ENCODE data around the gene ADAMTS19.
"Not testable (repeated sequence)": the region's sequence is repeated elsewhere in the genome, so short reads cannot be mapped to it uniquely, and the experiment has no call there.

The ADAMTS19 gene, protein sequence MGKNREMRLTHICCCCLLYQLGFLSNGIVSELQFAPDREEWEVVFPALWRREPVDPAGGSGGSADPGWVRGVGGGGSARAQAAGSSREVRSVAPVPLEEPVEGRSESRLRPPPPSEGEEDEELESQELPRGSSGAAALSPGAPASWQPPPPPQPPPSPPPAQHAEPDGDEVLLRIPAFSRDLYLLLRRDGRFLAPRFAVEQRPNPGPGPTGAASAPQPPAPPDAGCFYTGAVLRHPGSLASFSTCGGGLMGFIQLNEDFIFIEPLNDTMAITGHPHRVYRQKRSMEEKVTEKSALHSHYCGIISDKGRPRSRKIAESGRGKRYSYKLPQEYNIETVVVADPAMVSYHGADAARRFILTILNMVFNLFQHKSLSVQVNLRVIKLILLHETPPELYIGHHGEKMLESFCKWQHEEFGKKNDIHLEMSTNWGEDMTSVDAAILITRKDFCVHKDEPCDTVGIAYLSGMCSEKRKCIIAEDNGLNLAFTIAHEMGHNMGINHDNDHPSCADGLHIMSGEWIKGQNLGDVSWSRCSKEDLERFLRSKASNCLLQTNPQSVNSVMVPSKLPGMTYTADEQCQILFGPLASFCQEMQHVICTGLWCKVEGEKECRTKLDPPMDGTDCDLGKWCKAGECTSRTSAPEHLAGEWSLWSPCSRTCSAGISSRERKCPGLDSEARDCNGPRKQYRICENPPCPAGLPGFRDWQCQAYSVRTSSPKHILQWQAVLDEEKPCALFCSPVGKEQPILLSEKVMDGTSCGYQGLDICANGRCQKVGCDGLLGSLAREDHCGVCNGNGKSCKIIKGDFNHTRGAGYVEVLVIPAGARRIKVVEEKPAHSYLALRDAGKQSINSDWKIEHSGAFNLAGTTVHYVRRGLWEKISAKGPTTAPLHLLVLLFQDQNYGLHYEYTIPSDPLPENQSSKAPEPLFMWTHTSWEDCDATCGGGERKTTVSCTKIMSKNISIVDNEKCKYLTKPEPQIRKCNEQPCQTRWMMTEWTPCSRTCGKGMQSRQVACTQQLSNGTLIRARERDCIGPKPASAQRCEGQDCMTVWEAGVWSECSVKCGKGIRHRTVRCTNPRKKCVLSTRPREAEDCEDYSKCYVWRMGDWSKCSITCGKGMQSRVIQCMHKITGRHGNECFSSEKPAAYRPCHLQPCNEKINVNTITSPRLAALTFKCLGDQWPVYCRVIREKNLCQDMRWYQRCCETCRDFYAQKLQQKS

DNA sequence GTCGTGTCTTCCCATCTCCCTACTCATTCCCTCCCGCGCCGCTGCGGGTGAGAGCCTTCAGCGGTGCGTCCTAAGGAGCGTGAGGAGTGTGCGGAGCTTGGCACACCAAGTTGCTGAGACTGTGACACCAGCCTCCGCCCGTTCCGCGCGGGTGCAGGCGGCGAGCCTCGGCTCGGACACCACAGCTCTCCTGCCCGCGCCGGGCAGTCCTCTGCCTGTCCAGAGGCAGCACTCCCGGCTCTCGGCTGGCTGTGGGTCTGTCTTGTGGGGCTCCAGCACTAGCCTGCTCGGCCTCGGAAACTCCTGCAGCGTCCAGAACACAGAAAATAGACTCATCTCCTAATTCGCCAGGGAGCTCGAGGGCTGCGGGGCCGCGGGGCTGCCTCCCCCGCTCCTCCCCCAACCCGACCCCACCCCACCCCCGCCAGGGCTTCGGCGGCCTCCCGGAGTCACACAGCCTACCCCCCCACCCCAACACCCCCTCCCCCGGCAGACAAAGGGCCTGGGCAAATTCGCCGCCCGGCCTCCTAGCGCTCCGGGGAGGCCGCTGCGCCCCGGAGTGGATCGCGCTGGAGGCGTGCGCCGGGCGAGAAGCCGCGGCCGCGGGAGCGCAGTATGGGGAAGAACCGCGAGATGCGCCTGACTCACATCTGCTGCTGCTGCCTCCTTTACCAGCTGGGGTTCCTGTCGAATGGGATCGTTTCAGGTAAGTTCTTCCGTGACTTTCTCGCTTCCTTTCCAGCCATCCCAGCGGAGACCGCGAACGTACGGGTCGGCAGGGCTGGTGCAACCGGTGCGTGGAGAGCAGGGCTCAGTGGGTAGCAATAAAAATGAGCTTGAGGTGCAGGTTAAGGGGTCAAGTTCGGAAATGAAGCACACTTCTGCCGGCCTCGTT, at the start of gene ADAMTS19:
Gene ADAMTS19, plus strand, starts transcription at position 522 of the 895 bp plus-strand sequence. Its CDS starts 94 bp downstream, at position 616.
- DNase-seq = peak; percentile 83

DNA sequence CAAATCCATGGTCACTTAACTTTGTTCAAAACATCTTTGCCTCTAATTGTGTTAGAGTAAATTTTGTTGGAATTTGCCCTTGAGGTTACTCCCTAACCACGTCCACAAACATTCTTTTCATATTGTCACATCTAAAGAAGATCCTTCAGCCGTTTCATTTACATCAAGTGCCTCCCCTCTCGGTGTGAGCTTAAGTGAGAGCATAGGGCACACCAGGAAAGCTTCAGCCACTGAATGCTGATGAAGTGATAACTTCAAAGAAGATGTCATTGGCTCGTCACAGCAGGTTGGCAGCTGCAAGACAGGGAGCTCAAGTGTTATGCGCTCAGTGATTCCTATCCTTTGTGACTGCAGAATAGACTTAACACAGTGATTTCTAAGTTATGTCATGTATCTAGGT, 49.6 kb upstream of the ADAMTS19 start:
- DNase-seq = no peak

DNA sequence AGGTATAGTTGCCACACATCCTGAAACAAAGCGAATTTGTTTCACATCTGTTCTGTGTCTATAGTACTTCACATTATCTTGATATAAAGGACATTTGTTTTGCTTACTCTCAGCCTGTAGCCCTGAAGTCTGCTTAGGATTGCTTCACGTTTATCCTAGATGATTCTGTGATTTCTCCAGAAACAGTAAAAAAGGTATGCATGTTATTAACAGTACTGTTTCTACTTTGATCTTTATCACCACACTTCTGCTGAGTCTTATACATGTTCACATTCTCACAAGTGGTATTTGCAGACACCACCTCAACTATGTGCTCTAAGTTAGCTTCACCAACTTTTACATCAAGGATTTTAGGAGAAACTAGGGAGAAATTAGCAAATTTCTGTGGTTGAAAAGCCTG, 47.4 kb upstream of the ADAMTS19 start:
- DNase-seq = no peak

DNA sequence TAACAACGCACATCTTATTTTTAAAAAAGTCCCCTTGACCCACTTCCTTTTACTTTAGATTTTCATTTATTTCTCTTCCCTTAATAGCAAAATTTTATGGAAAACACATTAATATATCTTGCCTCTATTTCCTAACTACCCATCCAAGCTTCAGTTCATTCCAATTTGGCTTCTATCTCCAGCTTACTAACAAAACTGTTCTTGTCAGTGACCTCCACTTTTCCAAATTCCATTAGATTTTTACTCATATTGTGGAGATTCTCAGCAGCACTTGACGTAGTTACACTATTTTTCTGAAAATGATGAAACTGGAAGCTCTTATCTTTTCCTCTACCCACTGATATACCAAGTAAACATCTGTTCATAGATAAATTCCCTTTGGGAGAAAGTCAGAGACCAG, 46.5 kb upstream of the ADAMTS19 start:
- no peak for DNase-seq

DNA sequence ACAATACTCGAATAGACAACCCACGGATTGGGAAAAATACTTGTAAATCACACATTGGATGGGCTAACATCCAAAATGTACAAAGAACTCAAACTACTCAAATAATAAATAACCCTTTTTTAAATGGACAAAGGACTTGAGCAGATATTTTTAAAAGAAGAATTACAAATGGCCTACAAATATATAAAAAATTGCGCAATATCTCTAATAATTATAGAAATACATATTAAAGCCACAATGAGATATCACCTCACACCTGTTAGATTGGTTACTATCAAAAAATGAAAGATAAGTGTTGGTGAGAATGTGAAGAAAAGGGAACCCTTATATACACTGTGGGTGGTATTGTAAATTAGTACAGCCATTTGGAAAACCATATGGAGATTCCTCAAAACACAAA, 40.8 kb upstream of the ADAMTS19 start:
- no peak for DNase-seq

DNA sequence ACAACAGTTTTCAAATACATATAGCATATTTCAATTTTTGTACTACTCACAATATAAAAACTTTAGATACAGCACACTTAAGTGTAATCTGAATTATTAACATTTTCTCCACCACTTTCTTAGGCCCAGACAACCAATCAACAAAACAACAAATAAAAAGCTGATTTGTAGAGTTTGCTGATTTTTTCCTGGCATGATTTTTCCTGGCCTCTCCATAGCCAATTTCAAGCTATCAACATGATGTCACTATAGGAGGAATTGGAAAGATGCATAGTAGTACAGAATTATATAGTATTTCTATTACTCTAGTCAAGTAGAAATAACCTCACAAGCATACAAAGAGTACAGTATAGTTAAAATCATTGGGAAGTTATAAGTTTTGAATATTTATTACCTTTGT, 35.1 kb upstream of the ADAMTS19 start:
- DNase-seq = no peak

DNA sequence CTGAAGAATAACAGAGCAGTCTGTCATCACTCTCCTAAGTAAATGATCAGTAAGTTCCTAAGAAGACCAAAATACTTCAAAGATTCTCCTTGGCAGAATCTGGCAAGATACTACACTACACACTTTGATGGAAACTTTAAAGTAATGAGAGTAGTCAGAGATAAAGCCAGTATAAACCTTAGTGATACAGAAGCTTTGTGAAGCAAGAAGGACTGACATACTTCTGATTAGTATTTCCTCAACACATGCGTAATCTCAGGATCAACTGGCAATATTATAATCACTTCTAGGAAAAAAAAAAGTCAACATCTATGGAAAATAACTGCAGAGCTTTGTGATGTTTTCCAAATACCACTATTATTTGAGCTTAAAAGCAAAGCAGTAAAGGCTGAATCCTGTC, 34.0 kb upstream of the ADAMTS19 start:
- DNase-seq = no peak

DNA sequence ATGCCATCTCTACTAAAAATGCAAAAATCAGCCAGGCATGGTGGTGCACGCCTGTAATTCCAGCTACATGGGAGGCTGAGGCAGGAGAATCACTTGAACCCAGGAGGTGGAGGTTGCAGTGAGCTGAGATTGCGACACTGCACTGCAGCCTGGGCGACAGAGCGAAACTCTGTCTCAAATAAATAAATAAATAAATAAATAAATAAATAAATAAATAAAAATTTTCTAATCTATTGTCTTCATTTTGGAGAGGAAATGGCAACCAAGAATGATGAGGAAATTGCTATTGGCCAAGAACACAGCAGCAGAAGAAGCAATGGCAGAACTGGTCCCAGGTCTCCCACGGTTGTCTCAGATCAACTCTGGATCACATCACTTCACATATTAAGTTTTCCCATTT, 31.5 kb upstream of the ADAMTS19 start:
- DNase-seq = not testable (repeated sequence)

DNA sequence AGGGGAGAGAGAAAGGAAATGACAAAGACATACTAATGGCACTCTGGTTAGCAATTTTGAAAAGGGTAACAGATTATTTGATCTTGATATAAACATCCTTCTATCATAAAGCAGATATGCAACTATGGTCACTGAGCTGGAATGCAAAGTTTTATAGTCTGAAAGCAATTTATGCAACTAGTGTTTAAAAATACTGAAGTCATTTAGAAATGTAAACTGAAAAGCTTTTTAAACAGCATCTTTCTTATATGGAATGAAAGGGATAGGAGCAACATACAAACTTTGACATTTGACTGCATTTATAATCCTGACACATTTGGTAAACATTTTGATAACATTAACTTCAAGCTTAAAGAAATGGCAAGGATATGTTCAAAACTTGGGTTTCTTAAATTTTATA, 28.7 kb upstream of the ADAMTS19 start:
- DNase-seq = no peak

DNA sequence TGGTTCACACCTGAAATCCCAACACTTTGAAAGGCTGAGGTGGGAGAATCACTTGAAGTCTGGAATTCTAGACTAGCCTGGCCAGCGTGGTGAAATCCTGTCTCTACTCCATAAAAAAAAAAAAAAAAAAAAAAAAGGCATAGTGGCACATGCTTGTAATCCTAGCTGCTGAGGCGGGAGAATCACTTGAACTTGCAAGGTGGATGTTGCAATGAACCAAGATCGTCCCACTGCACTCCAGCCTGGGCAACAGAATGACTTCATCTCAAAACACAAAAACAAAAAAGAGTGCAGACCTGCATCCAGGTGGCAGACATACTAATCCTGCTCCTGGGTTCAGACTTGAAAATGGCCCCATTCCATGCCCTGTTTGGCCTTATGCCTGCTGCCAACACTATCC, 21.8 kb upstream of the ADAMTS19 start:
- DNase-seq = no peak

DNA sequence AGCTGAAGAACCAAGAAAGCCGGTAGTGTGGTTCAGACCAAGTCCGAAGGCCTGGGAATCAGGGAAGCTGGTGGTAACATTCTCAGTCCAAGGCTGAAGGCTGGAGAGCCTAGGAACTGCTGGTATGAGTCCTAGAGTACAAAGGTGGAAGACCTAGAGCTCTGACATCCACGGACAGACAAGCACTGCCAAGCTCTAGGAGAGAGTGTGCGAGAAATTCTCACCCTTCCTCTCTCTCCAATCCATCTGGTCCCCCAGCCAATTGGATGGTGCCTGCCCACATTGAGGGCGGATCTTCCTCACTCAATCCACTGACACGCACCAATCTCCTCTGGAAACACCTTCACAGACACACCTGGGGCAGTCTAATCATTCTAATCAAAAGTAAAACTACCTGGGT, 19.7 kb upstream of the ADAMTS19 start:
- DNase-seq = no peak

DNA sequence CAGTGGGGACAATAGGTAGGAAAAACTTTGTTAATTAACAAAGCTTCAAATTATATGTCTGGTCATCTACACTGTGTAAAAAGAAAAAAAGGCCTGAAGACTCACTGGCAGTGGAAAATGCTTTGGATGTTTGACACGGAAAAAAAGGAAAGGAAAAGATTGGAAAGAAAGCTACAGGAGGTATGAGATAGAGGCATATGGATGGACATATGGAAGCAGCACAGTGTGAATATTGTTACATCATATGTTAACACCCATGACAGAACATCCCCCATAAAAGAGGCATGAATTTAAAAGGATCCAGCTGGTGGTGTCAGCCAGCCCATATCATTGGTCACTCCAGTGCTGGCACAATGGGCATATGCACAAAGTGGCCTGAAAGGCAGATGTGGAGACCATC, 19.0 kb upstream of the ADAMTS19 start:
- DNase-seq = no peak

DNA sequence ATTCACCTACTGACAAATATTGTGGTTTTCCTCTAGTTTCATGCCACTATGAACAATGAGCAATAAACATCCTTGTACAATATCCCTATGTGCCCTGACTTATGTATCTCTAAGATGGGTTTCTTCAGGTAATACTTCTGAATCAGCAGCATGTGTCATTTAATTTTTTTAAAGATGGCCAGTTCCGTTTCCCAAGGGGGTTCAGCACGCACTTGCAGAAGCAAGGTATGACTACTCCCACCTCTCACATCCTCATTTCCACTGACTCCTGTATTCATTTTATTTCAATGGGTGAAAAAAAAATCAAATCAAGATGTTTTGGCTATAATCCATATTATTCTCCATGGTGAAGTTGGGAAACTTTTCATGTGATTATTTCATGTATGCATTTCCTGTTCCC, 14.7 kb upstream of the ADAMTS19 start:
- DNase-seq = no peak

DNA sequence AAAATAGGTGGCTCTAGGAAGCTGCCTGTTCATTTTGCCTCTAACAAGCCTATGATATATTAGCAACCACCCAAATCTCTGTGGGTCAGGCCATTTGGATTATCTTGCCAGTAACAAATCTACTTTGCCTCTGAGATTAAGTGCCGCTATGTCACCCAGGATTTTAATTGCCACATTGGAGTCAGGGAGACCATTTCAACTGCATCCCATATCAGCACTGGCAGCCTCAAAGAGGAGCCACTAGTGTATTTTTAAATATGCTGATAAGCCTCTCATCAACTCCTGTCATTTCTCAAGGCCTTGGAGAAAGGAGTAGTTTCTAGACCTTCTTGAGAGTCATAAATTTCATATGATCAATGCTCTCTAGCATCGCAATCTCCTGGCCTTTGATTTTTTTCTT, 12.1 kb upstream of the ADAMTS19 start:
- no peak for DNase-seq

DNA sequence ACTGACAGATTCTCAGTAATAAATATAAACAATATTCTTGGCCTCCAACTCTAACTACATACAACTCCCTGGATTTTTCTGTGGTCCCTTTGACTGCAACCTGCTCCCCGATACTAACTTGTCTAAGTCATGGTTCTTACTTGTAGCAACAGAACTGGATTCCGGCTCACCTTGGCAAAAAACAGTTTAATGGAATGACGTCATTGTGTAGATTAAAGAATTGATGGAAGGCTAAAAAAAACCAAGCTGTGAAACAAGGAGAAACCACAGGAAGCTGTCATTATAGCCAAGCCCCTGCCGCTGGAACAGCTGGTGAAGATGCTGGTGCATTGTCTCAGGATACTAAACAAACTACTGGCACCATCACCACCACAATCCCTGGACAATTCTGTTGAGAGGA, 11.4 kb upstream of the ADAMTS19 start:
- no peak for DNase-seq

DNA sequence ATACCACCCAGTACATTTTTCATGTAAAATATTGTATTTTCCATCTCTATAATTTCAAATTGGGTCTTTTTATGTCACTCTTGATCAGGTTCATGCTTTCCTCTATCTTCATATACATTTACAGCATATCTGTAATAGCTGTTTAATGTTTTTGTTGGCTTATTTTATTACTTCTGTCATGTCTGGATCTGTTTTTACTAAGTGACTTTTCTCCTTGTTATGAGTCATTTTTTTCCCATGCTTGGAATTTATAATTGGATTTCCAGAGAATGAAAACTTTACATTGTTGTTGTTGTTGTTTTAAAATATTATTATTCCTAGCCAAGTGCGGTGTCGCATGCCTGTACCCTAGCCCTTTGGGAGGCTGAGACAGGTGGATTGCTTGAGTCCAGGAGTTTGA, 5.6 kb upstream of the ADAMTS19 start:
- DNase-seq = no peak

DNA sequence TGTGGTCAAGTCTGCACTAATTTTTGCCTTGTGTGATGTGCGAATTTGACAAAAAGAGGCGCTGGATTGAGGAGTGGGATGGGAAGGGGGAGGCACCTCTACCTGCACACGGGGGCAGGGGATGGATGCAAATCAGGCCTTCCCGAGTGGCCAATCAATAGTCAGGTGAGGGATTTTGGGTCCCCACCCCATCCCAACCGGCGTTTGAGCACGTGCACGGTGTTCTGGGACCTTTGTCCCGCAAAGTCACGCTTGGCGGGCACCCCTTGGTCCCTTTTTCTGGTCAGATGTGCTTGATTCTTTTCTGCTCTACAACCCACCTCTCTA, 685 bp upstream of the ADAMTS19 start:
- no peak for DNase-seq

DNA sequence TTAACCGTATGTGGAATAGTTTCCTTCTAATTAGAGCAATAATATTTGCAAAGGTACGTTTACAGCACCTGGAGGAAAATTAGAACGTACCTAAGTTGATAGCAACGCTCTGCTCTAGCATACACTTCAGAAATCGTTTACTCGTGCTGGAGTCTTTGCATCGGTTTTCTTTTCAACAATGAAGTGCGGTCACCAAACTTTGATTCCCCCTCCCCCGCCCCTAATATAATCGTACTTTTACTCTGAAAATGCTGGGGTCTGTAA, 506 bp downstream of the ADAMTS19 start:
- peak; percentile 71 for DNase-seq

DNA sequence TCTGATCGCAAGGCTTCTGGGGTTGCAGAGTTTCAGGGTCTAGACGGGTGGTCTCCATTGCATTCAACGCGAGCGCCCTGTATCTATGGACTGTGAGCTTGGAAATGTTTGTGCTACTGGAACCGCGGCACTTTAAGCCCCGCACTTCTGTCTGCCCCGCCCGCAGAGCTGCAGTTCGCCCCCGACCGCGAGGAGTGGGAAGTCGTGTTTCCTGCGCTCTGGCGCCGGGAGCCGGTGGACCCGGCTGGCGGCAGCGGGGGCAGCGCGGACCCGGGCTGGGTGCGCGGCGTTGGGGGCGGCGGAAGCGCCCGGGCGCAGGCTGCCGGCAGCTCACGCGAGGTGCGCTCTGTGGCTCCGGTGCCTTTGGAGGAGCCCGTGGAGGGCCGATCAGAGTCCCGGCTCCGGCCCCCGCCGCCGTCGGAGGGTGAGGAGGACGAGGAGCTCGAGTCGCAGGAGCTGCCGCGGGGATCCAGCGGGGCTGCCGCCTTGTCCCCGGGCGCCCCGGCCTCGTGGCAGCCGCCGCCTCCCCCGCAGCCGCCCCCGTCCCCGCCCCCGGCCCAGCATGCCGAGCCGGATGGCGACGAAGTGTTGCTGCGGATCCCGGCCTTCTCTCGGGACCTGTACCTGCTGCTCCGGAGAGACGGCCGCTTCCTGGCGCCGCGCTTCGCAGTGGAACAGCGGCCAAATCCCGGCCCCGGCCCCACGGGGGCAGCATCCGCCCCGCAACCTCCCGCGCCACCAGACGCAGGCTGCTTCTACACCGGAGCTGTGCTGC, 1.0 kb downstream of the ADAMTS19 start:
- DNase-seq = peak; percentile 75

DNA sequence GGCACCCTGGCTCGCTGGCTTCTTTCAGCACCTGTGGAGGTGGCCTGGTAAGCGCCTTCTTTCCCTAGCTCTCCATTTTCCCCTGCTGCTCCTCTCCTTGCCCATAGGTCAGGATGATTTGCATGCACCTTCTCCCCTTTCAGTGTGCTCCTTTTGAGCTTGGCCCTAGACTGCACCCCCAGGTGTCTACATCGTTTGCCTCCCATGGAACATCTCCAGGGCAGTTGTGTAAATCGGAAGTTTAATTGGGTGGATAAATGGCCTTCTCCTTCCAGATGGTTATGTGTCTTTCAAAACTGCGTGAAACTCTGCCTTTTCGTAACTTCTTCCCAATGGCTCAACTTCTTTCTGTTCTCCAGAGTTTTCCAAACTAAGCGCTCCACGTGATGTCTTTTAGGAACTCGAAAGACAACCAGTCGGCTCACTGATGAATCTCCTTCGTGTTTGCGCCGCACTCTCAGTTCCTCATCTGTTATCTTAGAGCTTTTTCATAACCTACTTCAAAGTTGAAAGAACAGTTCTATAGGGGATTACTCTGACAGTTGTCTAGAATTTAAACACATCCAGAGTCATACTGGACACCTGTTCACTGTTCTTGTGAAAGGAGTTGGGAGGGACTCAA, 1.7 kb downstream of the ADAMTS19 start:
- no peak for DNase-seq

DNA sequence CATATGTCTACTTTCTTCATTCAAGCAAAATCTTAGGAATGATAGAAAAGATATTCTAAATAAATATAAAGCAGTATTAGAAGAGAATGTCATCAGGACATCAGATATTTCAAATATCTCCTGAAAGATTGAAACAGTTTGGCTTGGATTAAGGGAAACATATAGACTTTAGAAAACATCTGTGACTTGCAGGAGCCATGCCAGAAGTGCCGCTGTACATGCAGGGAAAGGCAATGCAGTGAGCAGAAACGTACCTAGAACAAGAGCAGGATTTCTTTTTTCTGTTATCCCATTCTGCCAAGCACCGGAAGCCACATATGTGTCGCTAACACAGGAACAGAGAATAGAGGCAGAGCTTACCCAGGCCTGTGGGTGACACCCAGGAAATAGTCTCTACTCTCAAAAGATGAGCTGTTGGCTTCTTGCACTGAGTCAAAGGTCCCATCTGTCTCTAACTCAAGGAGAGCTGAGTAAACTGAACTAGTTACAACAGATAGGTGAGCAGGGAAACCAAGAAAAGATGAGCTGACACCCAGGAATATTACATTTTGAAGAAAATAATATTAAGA, 5.8 kb downstream of the ADAMTS19 start:
- DNase-seq = no peak
